D341Med (cell line): ENCODE data around the gene HNRNPA3.
"Not testable (repeated sequence)": the region's sequence is repeated elsewhere in the genome, so short reads cannot be mapped to it uniquely, and the experiment has no call there.

Source experiments
- DNase-seq: peaks from one replicate; pipeline ENCODE4 v3.0.0; 2012; ENCODE audit warnings: low spot score

HNRNPA3 gene

GRCh38 chr2:177232098-177232704, 19.6 kb downstream of the HNRNPA3 start:
- DNase-seq, result no peak

GRCh38 chr2:177234267-177234666, 21.7 kb downstream of the HNRNPA3 start:
- no peak for DNase-seq

GRCh38 chr2:177235855-177236437, 23.4 kb downstream of the HNRNPA3 start:
- DNase-seq, result no peak

- DNase-seq, result no peak
Observed at GRCh38 chr2:177237932-177238331, 25.3 kb downstream of the HNRNPA3 start.

GRCh38 chr2:177239053-177239452, 26.5 kb downstream of the HNRNPA3 start:
- no peak for DNase-seq

GRCh38 chr2:177239932-177240630, 27.5 kb downstream of the HNRNPA3 start:
- DNase-seq, result no peak

GRCh38 chr2:177241711-177242120, 29.1 kb downstream of the HNRNPA3 start:
- no peak for DNase-seq

- DNase-seq, result no peak
Observed at GRCh38 chr2:177242121-177242987, 29.8 kb downstream of the HNRNPA3 start.

- DNase-seq, result no peak
Observed at GRCh38 chr2:177243073-177243472, 30.5 kb downstream of the HNRNPA3 start.

GRCh38 chr2:177243476-177243875, 30.9 kb downstream of the HNRNPA3 start:
- DNase-seq, result no peak

GRCh38 chr2:177244244-177244771, 31.7 kb downstream of the HNRNPA3 start:
- DNase-seq, result no peak

GRCh38 chr2:177245010-177245422, 32.4 kb downstream of the HNRNPA3 start:
- no peak for DNase-seq

GRCh38 chr2:177246000-177246399, 33.4 kb downstream of the HNRNPA3 start:
- DNase-seq, result no peak

- not testable (repeated sequence) for DNase-seq
Observed at GRCh38 chr2:177246523-177247030, 34.0 kb downstream of the HNRNPA3 start.

GRCh38 chr2:177247693-177248262, 35.2 kb downstream of the HNRNPA3 start:
- no peak for DNase-seq

- no peak for DNase-seq
Observed at GRCh38 chr2:177249038-177249437, 36.4 kb downstream of the HNRNPA3 start.

- no peak for DNase-seq
Observed at GRCh38 chr2:177250461-177250860, 37.9 kb downstream of the HNRNPA3 start.

GRCh38 chr2:177251165-177251542, 38.6 kb downstream of the HNRNPA3 start:
- DNase-seq, result no peak

GRCh38 chr2:177252808-177253531, 40.4 kb downstream of the HNRNPA3 start:
- no peak for DNase-seq

GRCh38 chr2:177253704-177254103, 41.1 kb downstream of the HNRNPA3 start:
- DNase-seq, result no peak
